Choroid plexus epithelial cell (primary cell): ENCODE data around the gene RYR3.

Source experiments
- DNase-seq: peaks from one replicate; pipeline ENCODE4 v3.0.0-alpha.2; 2010; ENCODE audit warnings: low read depth
- H3K4me3 ChIP-seq: 2 replicates; pipeline ENCODE4 v1.5.1; 2011; ENCODE audit warnings: low read depth, mild to moderate bottlenecking, control low read depth, low read length, moderate library complexity
- TF ChIP-seq, protein P1 (sequence below): conservative IDR thresholded peaks from 2 replicates; pipeline ENCODE4 v1.5.1; 2011; ENCODE audit warnings: low read depth, mild to moderate bottlenecking, control low read depth, inconsistent platforms, low read length, moderate library complexity

RYR3 gene

DNA sequence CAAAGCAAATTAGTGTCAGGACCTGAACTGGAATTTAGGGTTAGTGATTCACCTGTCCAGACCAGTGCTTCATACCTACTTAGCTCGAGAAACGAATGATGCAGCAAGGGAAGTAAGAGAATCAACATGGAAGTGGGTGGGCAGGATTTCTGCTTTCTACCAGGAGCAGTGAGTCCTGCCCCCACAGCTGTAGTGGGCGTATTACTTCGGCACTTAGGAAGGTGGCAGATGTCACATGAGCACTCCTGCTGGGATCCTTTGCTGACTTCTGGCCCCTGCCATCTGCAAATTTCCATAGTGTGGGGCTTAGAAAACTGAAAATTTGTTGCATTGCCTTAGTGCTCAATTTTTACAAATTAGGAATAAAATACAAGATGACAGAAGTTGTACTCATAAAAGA is 31.2 kb downstream of the RYR3 start:
- no peak overlapping the region for H3K4me3 ChIP-seq
- no peak for DNase-seq
- TF ChIP-seq, protein P1, sequence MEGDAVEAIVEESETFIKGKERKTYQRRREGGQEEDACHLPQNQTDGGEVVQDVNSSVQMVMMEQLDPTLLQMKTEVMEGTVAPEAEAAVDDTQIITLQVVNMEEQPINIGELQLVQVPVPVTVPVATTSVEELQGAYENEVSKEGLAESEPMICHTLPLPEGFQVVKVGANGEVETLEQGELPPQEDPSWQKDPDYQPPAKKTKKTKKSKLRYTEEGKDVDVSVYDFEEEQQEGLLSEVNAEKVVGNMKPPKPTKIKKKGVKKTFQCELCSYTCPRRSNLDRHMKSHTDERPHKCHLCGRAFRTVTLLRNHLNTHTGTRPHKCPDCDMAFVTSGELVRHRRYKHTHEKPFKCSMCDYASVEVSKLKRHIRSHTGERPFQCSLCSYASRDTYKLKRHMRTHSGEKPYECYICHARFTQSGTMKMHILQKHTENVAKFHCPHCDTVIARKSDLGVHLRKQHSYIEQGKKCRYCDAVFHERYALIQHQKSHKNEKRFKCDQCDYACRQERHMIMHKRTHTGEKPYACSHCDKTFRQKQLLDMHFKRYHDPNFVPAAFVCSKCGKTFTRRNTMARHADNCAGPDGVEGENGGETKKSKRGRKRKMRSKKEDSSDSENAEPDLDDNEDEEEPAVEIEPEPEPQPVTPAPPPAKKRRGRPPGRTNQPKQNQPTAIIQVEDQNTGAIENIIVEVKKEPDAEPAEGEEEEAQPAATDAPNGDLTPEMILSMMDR, result no peak

DNA sequence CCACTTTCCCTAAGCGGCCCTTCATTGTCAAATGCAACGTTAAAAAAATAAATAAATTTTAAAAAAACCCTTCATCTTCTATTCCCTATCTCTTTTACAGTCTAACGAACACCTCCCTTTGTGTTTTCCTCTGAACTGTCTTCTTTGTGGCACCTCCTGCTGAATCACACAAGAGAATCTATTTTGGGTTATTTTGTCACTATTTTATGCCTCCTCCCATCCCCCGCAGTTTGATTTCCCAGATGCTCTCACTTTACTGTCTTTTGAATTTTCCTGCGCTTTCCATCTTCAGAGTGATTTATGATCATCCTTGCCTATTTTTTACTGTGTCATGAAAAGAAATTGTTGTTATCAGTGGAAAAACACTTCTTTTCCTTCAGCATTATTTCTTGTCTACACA is 32.5 kb downstream of the RYR3 start:
- no peak for DNase-seq
- TF ChIP-seq, protein P1, result no peak
- H3K4me3 ChIP-seq, result no peak overlapping the region

DNA sequence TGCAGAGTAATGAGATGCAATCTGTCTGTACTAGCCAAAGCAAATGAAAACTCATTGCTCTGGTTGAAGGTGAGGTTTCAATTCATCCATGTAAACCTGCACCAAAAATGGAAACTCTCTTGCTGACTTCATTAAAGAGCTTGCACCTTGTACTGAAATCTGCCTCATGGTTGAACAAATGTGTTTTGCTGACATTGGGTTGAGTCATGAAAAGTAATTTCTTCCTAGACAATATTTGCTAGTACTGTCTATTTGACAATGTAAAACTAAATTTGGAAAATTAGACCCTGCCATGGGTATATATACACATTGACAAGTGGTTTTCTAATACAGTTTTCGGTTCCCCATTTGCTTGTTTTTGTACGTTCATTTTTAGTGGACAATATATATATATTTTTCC is 33.3 kb downstream of the RYR3 start:
- no peak overlapping the region for H3K4me3 ChIP-seq
- no peak for DNase-seq
- TF ChIP-seq, protein P1, result no peak

DNA sequence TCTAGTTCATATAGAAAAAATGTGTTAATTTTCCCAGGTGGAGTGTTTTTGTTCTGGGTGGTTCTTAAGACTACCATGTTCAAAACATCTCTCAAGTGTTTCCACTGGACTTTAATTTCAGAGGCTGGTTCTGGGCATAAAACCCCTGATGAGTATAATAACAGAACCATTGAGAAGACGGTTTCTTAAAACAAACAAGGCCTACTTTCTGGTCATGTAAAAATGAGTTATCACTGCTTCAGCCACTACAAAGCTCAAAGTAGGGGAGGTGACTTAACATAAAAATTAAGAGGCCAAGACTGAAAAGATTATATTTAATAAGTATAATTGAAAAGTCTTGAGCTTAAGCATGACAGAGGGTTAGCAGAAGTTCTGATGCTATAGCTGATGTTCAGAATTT is 33.8 kb downstream of the RYR3 start:
- TF ChIP-seq, protein P1, result no peak
- DNase-seq, result no peak

DNA sequence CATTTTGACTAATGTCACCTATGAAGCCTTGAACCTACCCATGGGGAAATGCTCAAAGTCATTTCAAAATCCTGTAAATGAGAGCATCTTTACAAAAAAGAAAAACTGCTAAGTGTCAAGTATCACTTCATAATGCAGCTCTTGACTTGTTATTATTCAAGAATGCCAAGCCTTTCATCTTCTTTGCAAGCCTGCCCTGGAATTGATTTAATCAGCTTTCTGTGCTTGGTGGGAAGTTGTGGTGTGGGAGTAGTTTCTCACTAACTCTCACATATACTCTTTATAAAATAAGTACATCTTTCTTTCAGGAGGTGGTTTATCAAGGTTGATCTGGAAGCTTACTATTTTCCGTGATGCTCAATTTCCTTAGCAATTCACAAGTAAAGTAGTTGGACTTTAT is 43.6 kb downstream of the RYR3 start:
- TF ChIP-seq, protein P1, result no peak
- H3K4me3 ChIP-seq, result no peak overlapping the region

More for the DNA sequence above, 33.8 kb downstream of the RYR3 start:
- H3K4me3 ChIP-seq, result no peak overlapping the region

DNA sequence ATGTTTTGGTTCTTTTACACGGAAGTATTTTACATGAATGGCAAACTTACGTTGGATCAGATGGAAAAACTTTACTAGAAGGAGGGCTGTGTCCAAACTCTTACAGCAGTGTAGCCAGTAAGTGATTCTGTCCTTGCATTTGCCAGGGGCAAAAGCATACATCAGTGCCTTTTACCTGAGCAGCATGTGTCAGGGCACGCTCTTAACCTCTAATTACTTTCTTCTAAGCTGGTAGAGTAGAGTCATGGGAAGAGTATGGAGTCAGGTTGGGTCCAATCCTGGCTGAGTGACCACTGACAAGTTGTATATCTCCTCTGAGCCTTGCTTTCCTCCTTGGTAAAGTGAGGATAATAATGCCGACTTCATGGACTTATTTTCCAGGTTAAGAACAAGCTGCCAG is 47.1 kb downstream of the RYR3 start:
- H3K4me3 ChIP-seq, result no peak overlapping the region
- no peak for DNase-seq
- TF ChIP-seq, protein P1, result no peak

More for the DNA sequence above, 43.6 kb downstream of the RYR3 start:
- DNase-seq, result no peak

DNA sequence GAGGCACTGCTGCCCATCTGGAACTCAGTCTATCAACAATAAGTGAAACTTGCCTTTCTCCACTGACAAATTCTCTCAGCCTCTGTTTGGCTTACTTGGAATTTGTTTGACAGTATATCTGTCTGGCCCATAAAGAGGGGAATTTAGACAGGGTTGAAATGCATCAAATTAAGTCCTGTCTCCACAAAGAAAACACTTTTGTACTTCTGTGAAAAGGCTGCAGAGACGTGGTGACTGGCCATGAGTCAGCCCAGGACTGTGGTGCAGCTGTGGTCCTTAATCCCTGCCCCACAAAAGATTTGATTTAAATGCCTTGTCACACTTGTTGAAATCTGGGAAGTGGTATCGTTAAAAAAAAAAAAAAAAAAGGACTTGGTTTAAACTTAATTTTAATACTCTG is 47.5 kb downstream of the RYR3 start:
- H3K4me3 ChIP-seq, result no peak overlapping the region
- TF ChIP-seq, protein P1, result no peak
- DNase-seq, result no peak
